Activated T-helper 17 cell treated with anti-CD3 and anti-CD28 coated beads, Interleukin-2, amount 50 U/mL, for 72 hours (primary cell): Measurements from ENCODE around the gene RNF121. TPM values are rescaled to one million over a fixed set of nuclear protein-coding genes. Genes with fewer than 3 reads are reported as not detected.
"Not testable (repeated sequence)": the region's sequence is repeated elsewhere in the genome, so short reads cannot be mapped to it uniquely, and the experiment has no call there.

Experiments used
- ATAC-seq: fragments of 150-1000 bp; cut with Tn5 transposase; replicated peaks from 2 replicates; pipeline ENCODE4 v1.10.0; 2021; ENCODE audit warnings: mild to moderate bottlenecking, moderate library complexity
- H3K27ac Mint-ChIP-seq: one replicate; pipeline ENCODE4 v1.8.0; 2022; ENCODE audit warnings: mixed read lengths
- H3K27me3 Mint-ChIP-seq: one replicate; pipeline ENCODE4 v1.8.0; 2022; ENCODE audit warnings: mixed read lengths
- H3K36me3 Mint-ChIP-seq: one replicate; pipeline ENCODE4 v1.8.0; 2022; ENCODE audit warnings: low read depth, mild to moderate bottlenecking, mixed read lengths
- H3K4me1 Mint-ChIP-seq: one replicate; pipeline ENCODE4 v1.8.0; 2022; ENCODE audit warnings: mixed read lengths
- H3K4me3 Mint-ChIP-seq: one replicate; pipeline ENCODE4 v1.8.0; 2022; ENCODE audit warnings: mild to moderate bottlenecking, mixed read lengths
- H3K9me3 Mint-ChIP-seq: one replicate; pipeline ENCODE4 v1.8.0; 2022; ENCODE audit warnings: mixed read lengths
- total RNA-seq, 2 donors: library from RNA; stranded (reverse); gene quantifications; one replicate each; pipeline ENCODE4 v1.2.3, GENCODE V29; 2022

RNF121 gene
- 10 to 100 TPM; 45.8 to 55.5 TPM for total RNA-seq

- no peaks in the 10 kb centered on the region for H3K27me3 Mint-ChIP-seq
- H3K4me3 Mint-ChIP-seq, result peak within 1 kb of the TSS; percentile 98
- ATAC-seq, result peak; percentile 94
- peaks cover 23% of the 10 kb centered on the region for H3K4me1 Mint-ChIP-seq
- H3K27ac Mint-ChIP-seq, result peak within 1 kb of the TSS; percentile 99
- no peaks in the 10 kb centered on the region for H3K9me3 Mint-ChIP-seq
- H3K36me3 Mint-ChIP-seq, result peaks cover 39% of the 10 kb centered on the region
Measured at GRCh38 chr11:71928737-71929443, at the start of gene RNF121. Gene RNF121, plus strand, starts transcription at chr11:71929046. Its CDS starts 16 bp downstream, at chr11:71929062.

- peaks cover 11% of the 10 kb centered on the region for H3K36me3 Mint-ChIP-seq
- H3K27me3 Mint-ChIP-seq, H3K4me1 Mint-ChIP-seq, H3K9me3 Mint-ChIP-seq, H3K4me3 Mint-ChIP-seq, H3K27ac Mint-ChIP-seq, ATAC-seq: not testable (repeated sequence)
Measured at GRCh38 chr11:71885806-71886205, 43.0 kb upstream of the RNF121 start.

GRCh38 chr11:71888335-71889010 is 40.4 kb upstream of the RNF121 start:
- H3K36me3 Mint-ChIP-seq, H3K9me3 Mint-ChIP-seq, H3K27me3 Mint-ChIP-seq, H3K4me1 Mint-ChIP-seq, H3K4me3 Mint-ChIP-seq, ATAC-seq: not testable (repeated sequence)
- H3K27ac Mint-ChIP-seq, result peak overlapping the region; percentile 36

- not testable (repeated sequence) for ATAC-seq
Measured at GRCh38 chr11:71889181-71889872, 39.5 kb upstream of the RNF121 start.

GRCh38 chr11:71895961-71896360 is 32.9 kb upstream of the RNF121 start:
- no peak overlapping the region for H3K4me3 Mint-ChIP-seq
- H3K4me1 Mint-ChIP-seq, result no peaks in the 10 kb centered on the region
- no peak overlapping the region for H3K27ac Mint-ChIP-seq
- H3K9me3 Mint-ChIP-seq, result no peaks in the 10 kb centered on the region
- no peaks in the 10 kb centered on the region for H3K27me3 Mint-ChIP-seq
- no peak for ATAC-seq
- H3K36me3 Mint-ChIP-seq, result peaks cover 30% of the 10 kb centered on the region

More at GRCh38 chr11:71889181-71889872, 39.5 kb upstream of the RNF121 start:
- H3K27ac Mint-ChIP-seq, result peak overlapping the region; percentile 36
- not testable (repeated sequence) for H3K4me1 Mint-ChIP-seq, H3K27me3 Mint-ChIP-seq, H3K36me3 Mint-ChIP-seq, H3K4me3 Mint-ChIP-seq, H3K9me3 Mint-ChIP-seq

GRCh38 chr11:71901137-71901536 is 27.7 kb upstream of the RNF121 start:
- H3K4me3 Mint-ChIP-seq, H3K27ac Mint-ChIP-seq, ATAC-seq, H3K27me3 Mint-ChIP-seq, H3K9me3 Mint-ChIP-seq, H3K4me1 Mint-ChIP-seq: not testable (repeated sequence)
- peaks cover 39% of the 10 kb centered on the region for H3K36me3 Mint-ChIP-seq

- Mint-ChIP-seq H3K9me3 (no peaks in the 10 kb centered on the region), H3K4me3 (no peak overlapping the region)
Measured at GRCh38 chr11:71908218-71908617, 20.6 kb upstream of the RNF121 start.

GRCh38 chr11:71910775-71911174 is 18.1 kb upstream of the RNF121 start:
- not testable (repeated sequence) for H3K9me3 Mint-ChIP-seq, ATAC-seq, H3K27me3 Mint-ChIP-seq, H3K4me3 Mint-ChIP-seq
- peaks cover 17% of the 10 kb centered on the region for H3K4me1 Mint-ChIP-seq
- peak overlapping the region; percentile 43 for H3K27ac Mint-ChIP-seq
- peaks cover 69% of the 10 kb centered on the region for H3K36me3 Mint-ChIP-seq

More at GRCh38 chr11:71908218-71908617, 20.6 kb upstream of the RNF121 start:
- Mint-ChIP-seq H3K27me3 (no peaks in the 10 kb centered on the region), H3K36me3 (peaks cover 61% of the 10 kb centered on the region), H3K27ac (no peak overlapping the region), H3K4me1 (peaks cover 9% of the 10 kb centered on the region)
- ATAC-seq, result no peak

- not testable (repeated sequence) for H3K9me3 Mint-ChIP-seq, ATAC-seq, H3K27me3 Mint-ChIP-seq
- Mint-ChIP-seq H3K4me1 (peaks cover 17% of the 10 kb centered on the region), H3K4me3 (peak overlapping the region; percentile 4), H3K36me3 (peaks cover 69% of the 10 kb centered on the region), H3K27ac (peak overlapping the region; percentile 75)
Measured at GRCh38 chr11:71911321-71911985, 17.4 kb upstream of the RNF121 start.

- not testable (repeated sequence) for H3K27me3 Mint-ChIP-seq, H3K9me3 Mint-ChIP-seq, ATAC-seq
- Mint-ChIP-seq H3K4me3 (peak overlapping the region; percentile 4), H3K36me3 (peaks cover 73% of the 10 kb centered on the region), H3K4me1 (peaks cover 17% of the 10 kb centered on the region), H3K27ac (peak overlapping the region; percentile 75)
Measured at GRCh38 chr11:71911986-71912340, 16.9 kb upstream of the RNF121 start.

GRCh38 chr11:71913756-71914526 is 14.9 kb upstream of the RNF121 start:
- H3K27me3 Mint-ChIP-seq, result no peaks in the 10 kb centered on the region
- peaks cover 78% of the 10 kb centered on the region for H3K36me3 Mint-ChIP-seq
- ATAC-seq, result no peak
- peak overlapping the region; percentile 37 for H3K4me3 Mint-ChIP-seq
- no peaks in the 10 kb centered on the region for H3K9me3 Mint-ChIP-seq
- peaks cover 17% of the 10 kb centered on the region for H3K4me1 Mint-ChIP-seq
- H3K27ac Mint-ChIP-seq, result no peak overlapping the region

GRCh38 chr11:71914617-71915189 is 14.1 kb upstream of the RNF121 start:
- Mint-ChIP-seq H3K9me3 (no peaks in the 10 kb centered on the region), H3K27ac (peak overlapping the region; percentile 67), H3K4me1 (peaks cover 17% of the 10 kb centered on the region), H3K36me3 (peaks cover 74% of the 10 kb centered on the region), H3K27me3 (no peaks in the 10 kb centered on the region), H3K4me3 (peak overlapping the region; percentile 37)
- ATAC-seq, result peak; percentile 90

GRCh38 chr11:71917646-71918140 is 11.2 kb upstream of the RNF121 start:
- no peak overlapping the region for H3K4me3 Mint-ChIP-seq
- H3K9me3 Mint-ChIP-seq, result no peaks in the 10 kb centered on the region
- peaks cover 67% of the 10 kb centered on the region for H3K36me3 Mint-ChIP-seq
- H3K4me1 Mint-ChIP-seq, result peaks cover 8% of the 10 kb centered on the region
- ATAC-seq, result no peak
- H3K27ac Mint-ChIP-seq, result no peak overlapping the region
- no peaks in the 10 kb centered on the region for H3K27me3 Mint-ChIP-seq
